Suprapubic skin (tissue), 4 donors: ENCODE results near the gene ADGRD1. TPM values are rescaled to one million over a fixed set of nuclear protein-coding genes. Genes with fewer than 3 reads are reported as not detected.

ENCODE experiments used
- DNase-seq, 2 donors: peaks; one replicate each; pipeline ENCODE4 v3.0.0-alpha.2; 2019; ENCODE audit warnings: low spot score in 2 of 2
- H3K27ac ChIP-seq: fragments of 200-600 bp; sonication (generic); one replicate; pipeline ENCODE4 v1.5.1; 2019
- H3K27me3 ChIP-seq: fragments of 200-600 bp; sonication (generic); one replicate; pipeline ENCODE4 v1.5.1; 2019
- H3K36me3 ChIP-seq: fragments of 200-600 bp; sonication (generic); one replicate; pipeline ENCODE4 v1.5.1; 2019
- H3K4me1 ChIP-seq: fragments of 200-600 bp; sonication (generic); one replicate; pipeline ENCODE4 v1.5.1; 2019
- H3K4me3 ChIP-seq: fragments of 200-600 bp; sonication (generic); one replicate; pipeline ENCODE4 v1.5.1; 2019; ENCODE audit warnings: mild to moderate bottlenecking
- H3K9me3 ChIP-seq: fragments of 200-600 bp; sonication (generic); one replicate; pipeline ENCODE4 v1.5.1; 2019
- CTCF ChIP-seq, 2 donors: fragments of 200-600 bp in 1 of 2; fragments of 450-650 bp in 1 of 2; sonication (generic) in 1 of 2; IDR thresholded peaks; one replicate each; pipeline ENCODE4 v1.5.1; 2016 to 2019; ENCODE audit warnings: antibody characterized with exemption in 2 of 2, mild to moderate bottlenecking in 1 of 2, moderate library complexity in 1 of 2
- EP300 ChIP-seq: sonication (generic); formaldehyde crosslinking; IDR thresholded peaks from one replicate; pipeline ENCODE4 v1.6.1; 2017; ENCODE audit warnings: antibody characterized with exemption
- POLR2A ChIP-seq, 2 donors: fragments of 450-650 bp; IDR thresholded peaks; one replicate each; pipeline ENCODE4 v1.6.1; 2017; ENCODE audit warnings: antibody characterized with exemption in 2 of 2, mild to moderate bottlenecking in 2 of 2, moderate library complexity in 2 of 2
- POLR2AphosphoS5 ChIP-seq, 3 donors: sonication (generic); formaldehyde crosslinking; IDR thresholded peaks; one replicate each; pipeline ENCODE4 v1.6.1; 2017; ENCODE audit warnings: antibody characterized with exemption in 3 of 3
- WGBS: methylation state at CpG from one replicate; pipeline ENCODE4 v1.1.5; 2018; 5-methylcytosine and 5-hydroxymethylcytosine counted together
- total RNA-seq, 4 donors: library from RNA; depleted of rRNA; stranded (reverse); fragments of >200 nt; gene quantifications; one replicate each; pipeline ENCODE4 v1.1.0, GENCODE V29; 2016

Gene ADGRD1
- total RNA-seq, 4 donors from 2014 or later, result 4.2 to 12.4 (median 10.4) TPM

GRCh38 chr12:130947028-130947613 is 6.6 kb upstream of the ADGRD1 start:
- no peak overlapping the region for H3K4me3 ChIP-seq
- H3K36me3 ChIP-seq, result no peaks in the 10 kb centered on the region
- peaks cover 4% of the 10 kb centered on the region for H3K27me3 ChIP-seq
- no peaks in the 10 kb centered on the region for H3K9me3 ChIP-seq
- peak overlapping the region; percentile 47 for H3K27ac ChIP-seq
- peaks cover 8% of the 10 kb centered on the region for H3K4me1 ChIP-seq
- no peak for DNase-seq
- 88% methylated on average over 2 of the region's 2 CpGs for WGBS
- TF ChIP-seq EP300, result no peak
- no peak for TF ChIP-seq POLR2A (IDR thresholded peaks at IDR 0.05)
- TF ChIP-seq CTCF (IDR thresholded peaks at IDR 0.05), result no peak
- no peak for TF ChIP-seq POLR2AphosphoS5 (IDR thresholded peaks at IDR 0.05)

DNA sequence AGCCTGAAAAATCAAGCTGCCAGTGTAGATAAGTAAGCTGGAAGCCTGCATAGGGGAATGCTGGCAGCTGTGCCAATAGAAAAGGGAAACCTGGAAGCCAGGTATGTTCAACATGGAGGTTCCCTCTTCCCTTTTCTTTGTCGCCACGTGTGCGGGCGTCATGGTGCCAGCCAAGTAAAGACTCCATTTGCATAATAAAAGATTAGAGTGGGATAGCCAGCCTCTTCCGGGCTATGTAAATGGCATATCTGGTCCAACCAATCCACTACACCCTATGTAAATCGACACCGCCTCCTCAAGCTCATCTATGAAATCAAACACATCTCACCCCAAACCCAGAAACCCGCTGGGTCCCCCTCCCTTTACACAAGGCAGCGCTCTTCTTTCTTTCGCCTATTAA is 5.6 kb upstream of the ADGRD1 start:
- no peak for TF ChIP-seq EP300
- TF ChIP-seq POLR2A (IDR thresholded peaks at IDR 0.05), result no peak
- no peak for TF ChIP-seq POLR2AphosphoS5 (IDR thresholded peaks at IDR 0.05)
- no peak for TF ChIP-seq CTCF (IDR thresholded peaks at IDR 0.05)
- Histone ChIP-seq H3K36me3 (no peaks in the 10 kb centered on the region), H3K4me3 (peak overlapping the region; percentile 13), H3K27me3 (peaks cover 5% of the 10 kb centered on the region), H3K9me3 (no peaks in the 10 kb centered on the region), H3K27ac (no peak overlapping the region), H3K4me1 (peaks cover 9% of the 10 kb centered on the region)
- 65% methylated on average over 10 of the region's 10 CpGs for WGBS
- DNase-seq, result no peak

DNA sequence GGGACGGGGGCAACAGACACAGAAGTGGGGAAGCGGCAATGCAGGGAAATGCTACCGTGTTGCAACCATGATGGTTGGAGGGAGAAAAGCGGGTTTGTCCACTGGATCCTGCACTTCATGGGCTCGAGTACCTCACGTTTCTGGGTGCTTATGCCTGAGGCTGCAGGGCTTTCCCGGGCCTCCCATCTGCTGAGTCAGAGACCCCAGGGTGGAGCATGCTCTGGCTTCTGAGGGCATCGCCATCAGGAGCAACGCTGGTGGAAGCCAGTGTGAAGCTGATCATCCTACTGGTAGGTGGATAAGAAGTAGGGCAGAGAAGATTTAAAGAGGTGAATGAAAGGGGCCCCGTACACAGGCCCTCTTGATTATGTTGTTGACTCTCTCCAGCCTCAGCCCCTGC is 5.0 kb upstream of the ADGRD1 start:
- DNase-seq, result no peak
- 48% methylated on average over 10 of the region's 10 CpGs for WGBS

GRCh38 chr12:130949806-130950205 is 3.9 kb upstream of the ADGRD1 start:
- Histone ChIP-seq H3K4me3 (no peak overlapping the region), H3K4me1 (peaks cover 21% of the 10 kb centered on the region), H3K27ac (no peak overlapping the region), H3K36me3 (no peaks in the 10 kb centered on the region), H3K27me3 (peaks cover 18% of the 10 kb centered on the region), H3K9me3 (no peaks in the 10 kb centered on the region)
- TF ChIP-seq POLR2AphosphoS5 (IDR thresholded peaks at IDR 0.05), result no peak
- TF ChIP-seq EP300, result no peak
- TF ChIP-seq CTCF (IDR thresholded peaks at IDR 0.05), result no peak
- TF ChIP-seq POLR2A (IDR thresholded peaks at IDR 0.05), result no peak
- no peak for DNase-seq
- 86% methylated on average over 11 of the region's 11 CpGs for WGBS

More for the DNA sequence above, 5.0 kb upstream of the ADGRD1 start:
- peaks cover 11% of the 10 kb centered on the region for H3K27me3 ChIP-seq
- no peaks in the 10 kb centered on the region for H3K9me3 ChIP-seq
- H3K4me1 ChIP-seq, result peaks cover 15% of the 10 kb centered on the region
- peak overlapping the region; percentile 13 for H3K4me3 ChIP-seq
- TF ChIP-seq CTCF (IDR thresholded peaks at IDR 0.05), result no peak
- no peak for TF ChIP-seq EP300
- no peaks in the 10 kb centered on the region for H3K36me3 ChIP-seq
- H3K27ac ChIP-seq, result no peak overlapping the region

GRCh38 chr12:130951636-130952035 is 2.1 kb upstream of the ADGRD1 start:
- Histone ChIP-seq H3K27me3 (peaks cover 21% of the 10 kb centered on the region), H3K36me3 (no peaks in the 10 kb centered on the region), H3K4me3 (no peak overlapping the region), H3K4me1 (peaks cover 19% of the 10 kb centered on the region), H3K9me3 (no peaks in the 10 kb centered on the region), H3K27ac (no peak overlapping the region)
- DNase-seq, result no peak
- 87% methylated on average over 13 of the region's 13 CpGs for WGBS
- no peak for TF ChIP-seq EP300
- no peak for TF ChIP-seq POLR2A (IDR thresholded peaks at IDR 0.05)
- no peak for TF ChIP-seq POLR2AphosphoS5 (IDR thresholded peaks at IDR 0.05)
